Stomach (tissue), 9 donors: Measurements from ENCODE around the gene GATA6. TPM values are rescaled to one million over a fixed set of nuclear protein-coding genes. Genes with fewer than 3 reads are reported as not detected.

Experiments used
- DNase-seq, 2 donors: peaks; one replicate each; pipeline versions ENCODE4 v3.0.0 to v3.0.0-alpha.2; 2013 to 2019
- H3K27ac ChIP-seq, 5 donors: fragments of 200-600 bp in 4 of 5; sonication (generic) in 4 of 5; one replicate each; pipeline ENCODE4 v1.5.1; 2013 to 2019; ENCODE audit warnings: mild to moderate bottlenecking in 1 of 5, moderate library complexity in 1 of 5
- H3K27me3 ChIP-seq, 3 donors: fragments of 200-600 bp; sonication (generic); one replicate each; pipeline ENCODE4 v1.5.1; 2017 to 2019; ENCODE audit warnings: mixed run types in 1 of 3
- H3K36me3 ChIP-seq, 4 donors: fragments of 200-600 bp; sonication (generic); 1 replicate in 3 of 4; 2 replicates in 1 of 4; pipeline ENCODE4 v1.5.1; 2016 to 2019
- H3K4me1 ChIP-seq, 4 donors: fragments of 200-600 bp; sonication (generic); one replicate each; pipeline ENCODE4 v1.5.1; 2016 to 2019
- H3K4me3 ChIP-seq, 4 donors: fragments of 200-600 bp; sonication (generic) in 3 of 4; one replicate each; pipeline ENCODE4 v1.5.1; 2016 to 2019; ENCODE audit warnings: mild to moderate bottlenecking in 1 of 4
- H3K9me3 ChIP-seq, 4 donors: fragments of 200-600 bp; sonication (generic); one replicate each; pipeline ENCODE4 v1.5.1; 2016 to 2019
- EP300 ChIP-seq: sonication (generic); formaldehyde crosslinking; IDR thresholded peaks from one replicate; pipeline ENCODE4 v1.6.1; 2017; ENCODE audit warnings: antibody characterized with exemption
- POLR2A ChIP-seq, 4 donors: fragments of 450-650 bp; IDR thresholded peaks; one replicate each; pipeline ENCODE4 v1.6.1; 2016; ENCODE audit warnings: antibody characterized with exemption in 4 of 4, control low read depth in 2 of 4, mild to moderate bottlenecking in 1 of 4, moderate library complexity in 1 of 4
- POLR2AphosphoS5 ChIP-seq, 3 donors: sonication (generic); formaldehyde crosslinking; IDR thresholded peaks; one replicate each; pipeline ENCODE4 v1.6.1; 2016; ENCODE audit warnings: antibody characterized with exemption in 3 of 3
- WGBS, 5 donors: extraction: QIAGEN DNeasy Blood & Tissue Kit in 3 of 5; methylation state at CpG; one replicate each; pipeline versions ENCODE4 v1.1.5 to v1.1.7; 2013 to 2018; 5-methylcytosine and 5-hydroxymethylcytosine counted together
- intact Hi-C: fragments of 100-400 bp; cut with DNase I; formaldehyde crosslinking; loops from one replicate; pipeline ENCODE4 v1.15.1; 2023; ENCODE audit warnings: low total_unique reads
- polyA plus RNA-seq, 3 donors: library from polyadenylated mRNA; stranded (reverse); fragments of 200-250 nt; gene quantifications; one replicate each; pipeline ENCODE4 v1.2.3, GENCODE V29; 2013
- total RNA-seq, 5 donors: library from RNA; depleted of rRNA; stranded (reverse); fragments of >200 nt; gene quantifications; one replicate each; pipeline versions ENCODE4 v1.1.0 to v1.2.3, GENCODE V29; 2014 to 2016
- TF ChIP-seq, protein P1 (sequence below), 7 experiments: fragments of 450-650 bp in 4 of 7; fragments of 200-600 bp in 3 of 7; sonication (generic) in 3 of 7; IDR thresholded peaks; one replicate each; pipeline ENCODE4 v1.5.1; 2016 to 2019; ENCODE audit warnings: antibody characterized with exemption in 7 of 7, control low read depth in 2 of 7, mild to moderate bottlenecking in 1 of 7
- donor health status: healthy with polysubstance abuse.
- donor health status: Bipolar disorder and iron deficiency.
- donor health status: healthy.

The GATA6 gene
- total and polyA plus RNA-seq, 8 donors = 11.9 to 194 (median 75.7) TPM

GRCh38 chr18:22198163-22198562, 28.8 kb downstream of the GATA6 start:
- intact Hi-C loops = no loop called here
- H3K27me3 ChIP-seq = peaks cover 0 to 5% (median 0%) of the 10 kb centered on the region in 3 donors
- TF ChIP-seq, protein P1, sequence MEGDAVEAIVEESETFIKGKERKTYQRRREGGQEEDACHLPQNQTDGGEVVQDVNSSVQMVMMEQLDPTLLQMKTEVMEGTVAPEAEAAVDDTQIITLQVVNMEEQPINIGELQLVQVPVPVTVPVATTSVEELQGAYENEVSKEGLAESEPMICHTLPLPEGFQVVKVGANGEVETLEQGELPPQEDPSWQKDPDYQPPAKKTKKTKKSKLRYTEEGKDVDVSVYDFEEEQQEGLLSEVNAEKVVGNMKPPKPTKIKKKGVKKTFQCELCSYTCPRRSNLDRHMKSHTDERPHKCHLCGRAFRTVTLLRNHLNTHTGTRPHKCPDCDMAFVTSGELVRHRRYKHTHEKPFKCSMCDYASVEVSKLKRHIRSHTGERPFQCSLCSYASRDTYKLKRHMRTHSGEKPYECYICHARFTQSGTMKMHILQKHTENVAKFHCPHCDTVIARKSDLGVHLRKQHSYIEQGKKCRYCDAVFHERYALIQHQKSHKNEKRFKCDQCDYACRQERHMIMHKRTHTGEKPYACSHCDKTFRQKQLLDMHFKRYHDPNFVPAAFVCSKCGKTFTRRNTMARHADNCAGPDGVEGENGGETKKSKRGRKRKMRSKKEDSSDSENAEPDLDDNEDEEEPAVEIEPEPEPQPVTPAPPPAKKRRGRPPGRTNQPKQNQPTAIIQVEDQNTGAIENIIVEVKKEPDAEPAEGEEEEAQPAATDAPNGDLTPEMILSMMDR (IDR thresholded peaks at IDR 0.05) = no peak
- TF ChIP-seq POLR2AphosphoS5 (IDR thresholded peaks at IDR 0.05) (no peak), POLR2A (IDR thresholded peaks at IDR 0.05) (no peak), EP300 (no peak)
- no peak for DNase-seq
- no peaks in the 10 kb centered on the region for H3K9me3 ChIP-seq
- peak overlapping the region in 1 of 4 donors; percentile 6 for H3K4me3 ChIP-seq
- H3K27ac ChIP-seq = peak overlapping the region in 4 of 5 donors; percentile 6 to 85 (median 72)
- H3K36me3 ChIP-seq = peaks cover 10 to 21% (median 14%) of the 10 kb centered on the region in 4 donors
- H3K4me1 ChIP-seq = peaks cover 28 to 95% (median 51%) of the 10 kb centered on the region in 4 donors
- WGBS, 5 donors = 34 to 52% (median 44%) methylated on average over 7 of the region's 7 CpGs

GRCh38 chr18:22199005-22199404, 29.6 kb downstream of the GATA6 start:
- WGBS, 5 donors = 12 to 31% (median 21%) methylated on average over 6 of the region's 6 CpGs
- no peak for DNase-seq
- Histone ChIP-seq H3K27ac (peak overlapping the region in 4 of 5 donors; percentile 9 to 85 (median 72)), H3K36me3 (peaks cover 10 to 27% (median 16%) of the 10 kb centered on the region in 4 donors), H3K27me3 (no peaks in the 10 kb centered on the region), H3K4me3 (peak overlapping the region in 1 of 4 donors; percentile 6), H3K4me1 (peaks cover 28 to 94% (median 47%) of the 10 kb centered on the region in 4 donors), H3K9me3 (no peaks in the 10 kb centered on the region)
- TF ChIP-seq EP300 (no peak), POLR2AphosphoS5 (IDR thresholded peaks at IDR 0.05) (no peak), POLR2A (IDR thresholded peaks at IDR 0.05) (no peak)
- TF ChIP-seq, protein P1 (IDR thresholded peaks at IDR 0.05) = no peak
- intact Hi-C loops = no loop called here

- H3K9me3 ChIP-seq = no peaks in the 10 kb centered on the region
- no peaks in the 10 kb centered on the region for H3K27me3 ChIP-seq
- intact Hi-C loops = no loop called here
- peaks cover 22 to 77% (median 32%) of the 10 kb centered on the region in 4 donors for H3K4me1 ChIP-seq
- H3K27ac ChIP-seq = peak overlapping the region; percentile 9 to 71 (median 44)
- WGBS, 5 donors = 30 to 69% (median 58%) methylated on average over 30 to 32 of the region's 32 CpGs
- H3K4me3 ChIP-seq = no peak overlapping the region
- peak in 1 of 3 donors; percentile 30 for TF ChIP-seq POLR2AphosphoS5 (IDR thresholded peaks at IDR 0.05)
- TF ChIP-seq, protein P1 (IDR thresholded peaks at IDR 0.05) = no peak
- DNase-seq = no peak
- H3K36me3 ChIP-seq = peaks cover 10 to 27% (median 16%) of the 10 kb centered on the region in 4 donors
Observed at GRCh38 chr18:22200611-22201225, 31.3 kb downstream of the GATA6 start.

DNA sequence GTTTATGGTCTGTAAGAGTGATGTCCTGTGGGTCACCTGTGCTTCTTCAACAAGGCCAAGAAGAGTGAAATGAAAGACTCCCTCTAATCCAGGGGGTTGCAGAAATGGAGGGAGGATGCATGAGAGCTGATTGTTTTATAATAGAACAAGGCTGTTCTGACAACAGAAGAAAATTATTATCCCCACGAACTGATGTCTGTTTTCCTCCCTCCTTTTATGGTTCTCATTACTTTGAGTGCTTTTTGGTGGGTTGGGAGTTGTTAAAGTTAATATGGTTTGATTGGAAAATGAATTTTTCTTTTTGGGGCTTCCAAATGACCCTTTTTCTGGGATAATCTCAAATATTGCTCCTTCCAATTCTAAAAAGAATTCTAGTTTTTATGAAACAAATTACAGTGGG, 33.6 kb downstream of the GATA6 start:
- H3K9me3 ChIP-seq = no peaks in the 10 kb centered on the region
- DNase-seq = no peak
- no peak for TF ChIP-seq EP300
- no peak for TF ChIP-seq POLR2AphosphoS5 (IDR thresholded peaks at IDR 0.05)
- TF ChIP-seq, protein P1 (IDR thresholded peaks at IDR 0.05) = no peak
- TF ChIP-seq POLR2A (IDR thresholded peaks at IDR 0.05) = no peak
- no peak overlapping the region for H3K4me3 ChIP-seq
- H3K36me3 ChIP-seq = peaks cover 10 to 27% (median 16%) of the 10 kb centered on the region in 4 donors
- intact Hi-C loops = no loop called here
- 42 to 66% (median 44%) methylated on average over 1 of the region's 1 CpG for WGBS, 5 donors
- peaks cover 4 to 62% (median 27%) of the 10 kb centered on the region in 4 donors for H3K4me1 ChIP-seq
- peak overlapping the region in 1 of 5 donors; percentile 16 for H3K27ac ChIP-seq
- no peaks in the 10 kb centered on the region for H3K27me3 ChIP-seq
